ENCODE data around the gene VRK1.

DNA sequence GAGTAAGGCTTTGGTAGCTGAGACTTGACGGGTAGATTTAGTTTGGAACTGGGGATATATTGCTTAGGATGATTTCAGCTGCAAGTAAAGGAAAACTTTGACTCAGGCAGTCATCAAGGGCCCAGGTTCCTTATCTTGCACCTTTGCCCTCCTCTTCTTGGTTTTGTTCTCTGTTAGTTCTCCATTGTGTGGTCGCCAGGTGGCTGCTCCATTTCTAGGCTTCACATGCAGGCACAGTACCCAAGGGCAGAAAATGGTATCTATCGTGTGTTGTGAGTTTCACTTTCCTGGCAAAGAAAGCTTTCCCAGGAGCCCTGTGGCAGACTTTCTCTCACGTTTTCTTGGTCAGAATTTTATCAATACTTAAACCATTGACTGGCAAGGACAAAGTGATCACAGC is 50.8 kb downstream of the VRK1 start:
- TF ChIP-seq, protein P1, sequence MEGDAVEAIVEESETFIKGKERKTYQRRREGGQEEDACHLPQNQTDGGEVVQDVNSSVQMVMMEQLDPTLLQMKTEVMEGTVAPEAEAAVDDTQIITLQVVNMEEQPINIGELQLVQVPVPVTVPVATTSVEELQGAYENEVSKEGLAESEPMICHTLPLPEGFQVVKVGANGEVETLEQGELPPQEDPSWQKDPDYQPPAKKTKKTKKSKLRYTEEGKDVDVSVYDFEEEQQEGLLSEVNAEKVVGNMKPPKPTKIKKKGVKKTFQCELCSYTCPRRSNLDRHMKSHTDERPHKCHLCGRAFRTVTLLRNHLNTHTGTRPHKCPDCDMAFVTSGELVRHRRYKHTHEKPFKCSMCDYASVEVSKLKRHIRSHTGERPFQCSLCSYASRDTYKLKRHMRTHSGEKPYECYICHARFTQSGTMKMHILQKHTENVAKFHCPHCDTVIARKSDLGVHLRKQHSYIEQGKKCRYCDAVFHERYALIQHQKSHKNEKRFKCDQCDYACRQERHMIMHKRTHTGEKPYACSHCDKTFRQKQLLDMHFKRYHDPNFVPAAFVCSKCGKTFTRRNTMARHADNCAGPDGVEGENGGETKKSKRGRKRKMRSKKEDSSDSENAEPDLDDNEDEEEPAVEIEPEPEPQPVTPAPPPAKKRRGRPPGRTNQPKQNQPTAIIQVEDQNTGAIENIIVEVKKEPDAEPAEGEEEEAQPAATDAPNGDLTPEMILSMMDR (IDR thresholded peaks at IDR 0.05), result no peak
- no peak for TF ChIP-seq EZH2 (IDR thresholded peaks at IDR 0.05)
- TF ChIP-seq EZH2phosphoT487 (IDR thresholded peaks at IDR 0.05), result no peak

Measured in neural progenitor cell (in vitro differentiated cells).